AG09319 (cell line): ENCODE measurements around the gene HK1.

Experiments
- DNase-seq: peaks from one replicate; pipeline ENCODE4 v3.0.0-alpha.2; 2010; ENCODE audit warnings: low read depth; ENCODE audit errors: extremely low read depth
- TF ChIP-seq, protein P1 (sequence below): IDR thresholded peaks from 2 replicates; pipeline ENCODE4 v1.5.1; 2011; ENCODE audit warnings: low read depth, mild to moderate bottlenecking, inconsistent platforms, low read length, moderate library complexity

HK1 gene

DNA sequence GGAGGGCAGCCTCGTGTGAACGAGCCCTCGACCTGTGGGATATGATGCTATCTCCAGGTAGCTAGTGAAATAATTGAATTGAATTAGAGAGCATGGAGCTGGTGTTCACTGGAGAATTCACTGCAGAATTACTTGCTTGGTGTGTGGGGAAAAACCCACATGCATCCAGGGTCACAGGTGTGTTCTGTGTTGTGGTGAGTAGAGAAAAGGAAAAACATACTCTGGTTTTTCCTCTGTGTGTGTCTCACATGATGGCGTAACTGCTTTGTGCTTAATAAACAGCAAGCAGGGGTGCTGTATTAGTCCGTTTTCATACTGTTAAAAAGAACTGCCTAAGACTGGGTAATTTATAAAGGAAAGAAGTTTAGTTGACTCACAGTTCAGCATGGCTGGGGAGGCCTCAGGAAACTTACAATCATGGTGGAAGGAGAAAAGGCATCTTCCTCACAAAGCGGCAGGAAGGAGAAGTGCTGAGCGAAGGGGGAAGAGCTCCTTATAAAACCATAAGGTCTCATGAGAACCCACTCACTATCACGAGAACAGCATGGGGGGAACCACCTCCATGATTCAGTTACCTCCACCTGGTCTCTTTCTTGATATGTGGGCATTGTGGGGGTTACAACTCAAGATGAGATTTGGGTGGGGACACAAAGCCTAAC is 75.8 kb downstream of the HK1 start:
- DNase-seq, result no peak
- TF ChIP-seq, protein P1, sequence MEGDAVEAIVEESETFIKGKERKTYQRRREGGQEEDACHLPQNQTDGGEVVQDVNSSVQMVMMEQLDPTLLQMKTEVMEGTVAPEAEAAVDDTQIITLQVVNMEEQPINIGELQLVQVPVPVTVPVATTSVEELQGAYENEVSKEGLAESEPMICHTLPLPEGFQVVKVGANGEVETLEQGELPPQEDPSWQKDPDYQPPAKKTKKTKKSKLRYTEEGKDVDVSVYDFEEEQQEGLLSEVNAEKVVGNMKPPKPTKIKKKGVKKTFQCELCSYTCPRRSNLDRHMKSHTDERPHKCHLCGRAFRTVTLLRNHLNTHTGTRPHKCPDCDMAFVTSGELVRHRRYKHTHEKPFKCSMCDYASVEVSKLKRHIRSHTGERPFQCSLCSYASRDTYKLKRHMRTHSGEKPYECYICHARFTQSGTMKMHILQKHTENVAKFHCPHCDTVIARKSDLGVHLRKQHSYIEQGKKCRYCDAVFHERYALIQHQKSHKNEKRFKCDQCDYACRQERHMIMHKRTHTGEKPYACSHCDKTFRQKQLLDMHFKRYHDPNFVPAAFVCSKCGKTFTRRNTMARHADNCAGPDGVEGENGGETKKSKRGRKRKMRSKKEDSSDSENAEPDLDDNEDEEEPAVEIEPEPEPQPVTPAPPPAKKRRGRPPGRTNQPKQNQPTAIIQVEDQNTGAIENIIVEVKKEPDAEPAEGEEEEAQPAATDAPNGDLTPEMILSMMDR, result no peak

DNA sequence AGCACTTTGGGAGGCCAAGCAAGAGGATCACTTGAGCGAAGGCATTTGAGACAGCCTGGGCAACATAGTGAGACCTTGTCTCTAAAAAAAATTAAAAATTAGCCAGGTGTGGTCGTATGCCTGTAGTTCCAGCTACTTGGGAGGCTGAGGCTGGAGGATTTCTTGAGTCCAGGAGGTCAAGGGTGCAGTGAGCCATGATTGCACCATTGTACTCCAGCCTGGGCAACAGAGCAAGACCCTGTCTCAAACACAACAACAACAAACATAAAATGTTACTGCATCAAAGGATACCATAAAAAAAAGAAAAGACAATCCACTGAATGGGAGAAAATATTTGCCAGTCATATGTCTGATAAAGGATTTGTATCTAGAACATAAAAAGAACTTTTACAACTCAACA is 77.9 kb downstream of the HK1 start:
- TF ChIP-seq, protein P1, result no peak
- no peak for DNase-seq

DNA sequence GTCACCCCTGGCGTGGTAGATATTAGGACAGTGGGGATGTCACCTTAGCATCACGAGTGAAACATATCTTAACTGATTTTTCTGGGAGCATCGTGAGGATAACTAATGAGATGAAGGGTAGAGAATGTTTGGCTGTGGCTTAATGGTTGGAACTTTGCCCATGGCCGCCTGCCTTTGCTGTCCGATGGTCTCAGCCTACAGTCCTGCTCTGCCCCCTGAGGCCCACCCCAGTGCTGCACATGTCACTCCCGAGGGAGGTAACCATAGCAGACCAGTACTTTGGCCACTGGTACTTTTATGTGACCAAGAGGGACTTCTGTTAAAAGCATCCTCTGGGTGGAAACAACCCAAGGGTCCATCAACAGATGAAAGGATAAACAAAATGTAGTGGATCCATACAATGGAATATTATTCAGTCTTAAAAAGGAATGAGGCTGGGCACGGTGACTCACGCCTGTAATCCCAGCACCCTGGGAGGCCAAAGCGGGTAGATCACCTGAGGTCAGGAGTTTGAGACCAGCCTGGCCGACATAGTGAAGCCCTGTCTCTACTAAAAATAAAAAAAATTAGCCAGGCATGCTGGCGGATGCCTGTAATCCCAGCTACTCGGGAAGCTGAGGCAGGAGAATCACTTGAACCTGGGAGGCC is 80.0 kb downstream of the HK1 start:
- no peak for DNase-seq

DNA sequence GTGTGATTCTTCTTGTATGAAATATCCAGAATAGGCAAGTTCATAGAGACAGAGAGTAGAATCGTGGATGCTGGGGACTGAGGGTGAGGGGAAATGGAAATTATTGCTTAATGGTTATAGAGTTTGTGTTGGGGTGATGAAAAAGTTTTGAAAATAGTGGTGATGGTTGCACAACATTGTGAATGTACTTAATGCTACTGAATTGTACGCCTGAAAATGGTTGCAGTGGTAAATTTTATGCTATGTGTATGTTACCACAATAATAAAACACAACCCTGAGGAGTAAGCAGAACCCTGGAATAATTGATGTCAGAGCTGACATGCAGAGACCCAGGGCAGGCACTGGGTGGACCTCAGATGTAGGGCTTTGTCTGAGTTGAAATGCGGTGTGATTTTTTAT is 80.9 kb downstream of the HK1 start:
- TF ChIP-seq, protein P1, result no peak
- DNase-seq, result no peak

More for the DNA sequence above, 80.0 kb downstream of the HK1 start:
- TF ChIP-seq, protein P1, result no peak

DNA sequence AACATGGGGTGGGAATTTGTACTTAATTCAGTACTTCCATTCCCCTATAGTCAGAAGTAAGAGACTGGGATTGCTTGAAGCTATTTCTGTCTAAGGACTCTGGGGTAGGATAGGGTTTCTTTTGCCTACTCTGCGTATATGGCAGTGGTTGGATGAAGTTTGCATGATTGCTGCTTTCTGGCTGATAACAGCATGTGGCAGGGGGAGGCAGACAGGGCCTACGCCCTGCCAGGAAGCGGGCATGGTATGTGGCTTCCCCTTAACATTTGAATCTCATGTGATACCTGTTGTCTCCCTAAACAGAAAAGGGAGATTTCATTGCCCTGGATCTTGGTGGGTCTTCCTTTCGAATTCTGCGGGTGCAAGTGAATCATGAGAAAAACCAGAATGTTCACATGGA is 81.3 kb downstream of the HK1 start:
- DNase-seq, result no peak
- TF ChIP-seq, protein P1, result no peak

DNA sequence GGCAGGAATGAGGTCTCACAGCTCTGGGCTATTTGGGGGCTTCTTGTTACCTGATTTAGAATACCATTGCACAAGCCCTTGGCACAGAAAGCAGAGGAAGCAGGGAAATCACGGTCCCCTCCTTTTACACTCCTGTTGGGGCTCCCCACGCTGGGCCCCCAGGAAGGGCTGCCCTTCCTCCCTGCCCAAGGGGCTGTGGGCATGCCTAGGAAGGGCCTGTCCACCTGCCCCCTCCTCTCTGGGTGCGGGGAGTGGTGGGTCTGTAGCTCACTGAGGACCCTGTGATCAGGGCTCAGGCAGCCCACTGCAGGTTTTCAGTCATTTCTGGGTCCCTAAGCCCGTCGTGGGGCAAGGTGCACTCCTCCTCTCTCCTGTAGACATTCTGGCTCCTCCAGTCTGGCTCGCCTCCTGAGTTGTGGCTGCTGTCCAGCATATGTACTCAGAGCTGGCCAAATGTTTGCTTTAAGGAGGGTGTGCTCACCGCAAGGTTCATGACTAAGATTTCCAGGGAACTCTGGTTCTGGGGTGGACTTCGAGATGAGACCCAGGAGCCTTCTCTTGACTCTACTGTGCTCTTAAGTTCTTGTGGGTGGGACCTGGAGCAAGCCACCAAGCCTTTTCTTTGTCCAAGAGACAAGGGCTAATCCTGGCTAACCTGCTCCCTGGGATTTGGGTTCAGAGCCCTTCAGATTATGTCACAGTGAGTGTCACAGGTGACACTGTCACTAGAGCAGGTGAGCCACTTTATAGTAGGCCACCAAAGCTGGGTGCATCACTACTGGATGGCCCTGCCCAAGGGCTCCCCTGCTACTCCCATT is 82.4 kb downstream of the HK1 start:
- DNase-seq, result peak; percentile 59

More for the DNA sequence above, 82.4 kb downstream of the HK1 start:
- TF ChIP-seq, protein P1, result no peak
